Kidney capillary endothelial cell (primary cell): ENCODE measurements around the gene RPS17.
A peak's percentile ranks its signal among the peaks of the same experiment; 100 is the strongest.

Source experiments
- DNase-seq: peaks from one replicate; pipeline ENCODE4 v3.0.0-alpha.2; 2018; ENCODE audit warnings: low spot score

Gene RPS17

GRCh38 chr15:82540055-82540983 is at the start of gene RPS17:
TSS of gene RPS17 (minus strand) at chr15:82540457. CDS start at chr15:82540428, 29 bp downstream.
- DNase-seq: peak; percentile 89

GRCh38 chr15:82587805-82588204 is 47.5 kb upstream of the RPS17 start:
- DNase-seq: no peak

GRCh38 chr15:82585072-82585471 is 44.8 kb upstream of the RPS17 start:
- no peak for DNase-seq

GRCh38 chr15:82580713-82581112 is 40.5 kb upstream of the RPS17 start:
- DNase-seq: no peak

DNA sequence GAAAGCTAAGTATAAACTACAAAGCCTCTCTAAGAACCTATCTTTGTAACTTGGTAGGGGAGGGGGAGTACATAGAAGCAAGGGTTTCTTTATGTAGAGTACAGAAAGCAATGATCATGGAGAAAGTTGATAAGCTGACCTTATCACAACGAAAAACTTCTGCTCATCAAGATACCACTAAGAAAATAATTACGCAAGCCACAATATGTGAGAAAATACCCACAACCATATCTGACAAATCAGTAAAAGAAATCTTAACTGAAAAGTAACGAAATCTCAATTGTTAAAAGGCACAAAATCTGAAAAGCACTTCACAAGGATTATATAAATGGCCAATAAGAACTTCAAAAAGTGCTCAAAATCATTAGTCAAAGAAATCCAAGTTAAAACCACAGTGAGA is 35.1 kb upstream of the RPS17 start:
- no peak for DNase-seq

GRCh38 chr15:82572986-82573385 is 32.7 kb upstream of the RPS17 start:
- no peak for DNase-seq

DNA sequence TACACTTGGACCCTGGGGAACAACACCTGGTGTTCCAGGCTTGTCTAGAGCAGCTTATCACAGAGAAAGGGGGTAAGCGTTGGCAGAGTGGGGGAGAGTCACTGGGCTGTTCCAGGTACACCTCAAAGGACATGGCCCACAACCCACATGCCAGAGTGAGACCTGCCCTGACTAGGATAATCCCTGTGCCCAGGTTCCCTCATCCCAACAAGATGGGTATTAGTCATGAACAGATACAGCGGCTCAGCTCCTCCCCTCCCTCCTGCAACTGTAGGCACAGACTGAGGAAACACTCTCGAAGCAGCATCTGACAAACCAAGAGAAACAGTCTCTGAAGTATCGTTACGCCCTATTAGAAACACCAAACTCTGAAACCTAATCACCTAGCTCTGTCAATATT is 32.1 kb upstream of the RPS17 start:
- DNase-seq: no peak

DNA sequence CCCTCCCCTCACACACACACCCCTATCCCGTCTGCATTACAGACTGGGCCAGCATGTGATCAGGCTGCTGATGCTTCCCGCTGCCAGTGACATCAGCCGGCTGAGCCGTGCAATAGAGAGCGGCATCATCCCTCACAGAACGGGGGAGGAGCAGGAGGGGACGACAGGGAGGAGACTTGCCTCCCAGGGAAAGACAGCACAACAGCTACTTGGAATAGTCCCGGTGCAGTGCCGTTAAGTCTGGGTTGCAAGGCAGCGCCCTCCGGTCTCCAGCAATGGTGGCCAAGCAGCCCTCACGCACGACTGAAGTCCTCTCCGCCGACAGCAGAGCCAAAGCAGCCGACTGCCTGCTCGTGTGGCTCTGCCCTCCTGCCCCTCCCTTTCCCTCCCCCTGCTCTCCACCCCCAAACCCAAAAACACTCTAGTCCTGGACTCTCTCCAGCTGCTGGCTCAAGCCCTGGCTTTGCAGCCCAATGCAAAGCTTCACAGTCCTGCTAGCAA is 31.5 kb upstream of the RPS17 start:
- no peak for DNase-seq

GRCh38 chr15:82570721-82571508 is 30.7 kb upstream of the RPS17 start:
- no peak for DNase-seq

DNA sequence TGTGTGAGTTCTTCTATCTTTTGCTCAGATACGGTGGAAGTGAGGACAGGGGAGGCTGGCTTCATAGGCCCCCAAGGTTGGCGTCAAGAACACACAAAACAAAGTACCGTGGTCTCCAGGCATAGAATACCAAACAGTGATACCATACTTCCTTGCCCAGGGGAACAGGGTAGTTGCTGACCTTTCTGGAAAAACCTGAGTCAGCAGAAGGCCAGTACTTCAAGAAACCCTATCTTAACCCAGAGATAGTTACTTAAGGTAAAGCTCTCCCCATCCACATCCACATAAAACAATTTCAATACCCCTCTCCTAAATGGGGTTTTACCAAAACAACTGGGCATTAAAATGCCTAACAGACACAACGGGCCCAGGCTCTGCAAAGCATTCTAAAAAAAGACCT is 29.6 kb upstream of the RPS17 start:
- no peak for DNase-seq

DNA sequence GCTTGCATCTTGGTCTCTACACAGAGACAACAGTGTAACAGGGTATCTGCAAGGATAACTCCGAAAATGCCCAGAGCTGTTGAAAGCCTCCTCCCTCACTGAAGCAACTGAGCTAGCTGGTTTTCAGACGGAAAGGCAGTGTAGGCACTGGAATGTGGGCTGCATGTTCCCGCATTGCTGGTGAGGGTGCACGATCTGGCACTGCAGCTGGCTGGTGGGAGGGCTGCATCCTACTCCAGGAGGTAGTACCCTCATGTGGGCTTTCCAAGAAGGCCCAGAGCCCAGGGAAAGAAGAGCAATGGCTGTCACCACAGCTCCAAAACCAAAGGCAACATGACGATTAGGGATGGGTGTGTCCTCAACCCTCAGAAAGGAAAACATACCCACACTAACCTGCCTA is 28.7 kb upstream of the RPS17 start:
- DNase-seq: no peak

- no peak for DNase-seq
These were observed 27.4 kb upstream of the RPS17 start for GRCh38 chr15:82567661-82568060.

DNA sequence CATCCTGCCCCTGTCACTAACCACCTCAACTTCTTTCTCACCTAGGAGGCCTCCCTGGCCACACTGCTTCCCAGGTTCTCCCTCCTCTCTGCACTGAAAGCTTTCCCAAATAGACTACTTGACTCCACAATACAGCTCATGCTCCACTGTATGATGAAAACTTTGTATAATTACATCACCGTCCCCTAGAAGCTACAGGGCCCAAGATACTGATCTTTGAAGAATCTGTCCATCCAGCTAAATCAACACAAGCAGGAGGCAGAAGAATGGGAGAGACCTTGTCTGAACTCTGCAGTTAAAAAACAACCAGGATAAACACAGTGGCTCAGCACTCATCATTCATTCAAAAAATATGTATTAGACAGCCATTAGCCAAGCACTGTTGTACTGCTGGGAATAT is 26.4 kb upstream of the RPS17 start:
- DNase-seq: no peak

- DNase-seq: no peak
These were observed 18.2 kb upstream of the RPS17 start for GRCh38 chr15:82558502-82558901.

- DNase-seq: no peak
These were observed 16.2 kb upstream of the RPS17 start for GRCh38 chr15:82556315-82557035.

GRCh38 chr15:82554849-82555248 is 14.6 kb upstream of the RPS17 start:
- no peak for DNase-seq

DNA sequence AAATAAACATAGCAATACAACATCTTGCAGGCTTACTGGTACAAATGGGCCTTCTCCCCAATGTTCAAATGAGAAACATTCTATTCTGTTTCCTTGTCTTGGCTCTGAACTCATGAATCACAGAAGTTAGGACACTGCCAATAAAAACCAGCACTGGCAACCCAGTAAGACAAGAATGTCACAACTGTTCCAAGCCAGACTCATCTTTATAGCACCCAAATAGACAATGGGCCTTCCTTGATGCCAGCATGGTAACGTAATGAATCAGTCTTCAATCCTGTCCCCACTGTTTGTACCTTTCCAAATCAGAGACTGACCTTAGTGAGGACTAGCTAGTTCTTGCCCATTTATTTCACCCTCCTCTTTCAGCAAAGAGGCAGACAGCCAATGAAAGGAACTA is 14.1 kb upstream of the RPS17 start:
- DNase-seq: no peak

DNA sequence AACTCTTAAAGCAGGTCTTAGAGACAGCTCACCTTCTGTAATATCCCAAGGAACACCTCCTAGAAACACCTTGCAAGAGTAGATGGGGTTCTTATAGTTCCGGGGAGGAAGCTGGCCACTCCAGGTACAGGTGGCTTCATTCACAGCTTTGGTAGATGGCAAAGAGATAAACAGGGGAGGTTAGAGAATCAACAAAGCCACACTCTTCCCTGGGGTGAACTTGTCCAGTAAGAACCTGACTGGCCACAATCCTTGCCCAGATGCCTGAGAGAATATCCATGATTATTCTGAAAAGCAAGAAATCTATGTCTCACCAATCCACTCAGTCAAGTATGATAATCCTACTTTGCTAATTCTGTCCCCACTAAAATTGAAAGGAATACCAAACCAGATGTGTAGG is 13.6 kb upstream of the RPS17 start:
- no peak for DNase-seq

GRCh38 chr15:82552861-82553260 is 12.6 kb upstream of the RPS17 start:
- DNase-seq: no peak

DNA sequence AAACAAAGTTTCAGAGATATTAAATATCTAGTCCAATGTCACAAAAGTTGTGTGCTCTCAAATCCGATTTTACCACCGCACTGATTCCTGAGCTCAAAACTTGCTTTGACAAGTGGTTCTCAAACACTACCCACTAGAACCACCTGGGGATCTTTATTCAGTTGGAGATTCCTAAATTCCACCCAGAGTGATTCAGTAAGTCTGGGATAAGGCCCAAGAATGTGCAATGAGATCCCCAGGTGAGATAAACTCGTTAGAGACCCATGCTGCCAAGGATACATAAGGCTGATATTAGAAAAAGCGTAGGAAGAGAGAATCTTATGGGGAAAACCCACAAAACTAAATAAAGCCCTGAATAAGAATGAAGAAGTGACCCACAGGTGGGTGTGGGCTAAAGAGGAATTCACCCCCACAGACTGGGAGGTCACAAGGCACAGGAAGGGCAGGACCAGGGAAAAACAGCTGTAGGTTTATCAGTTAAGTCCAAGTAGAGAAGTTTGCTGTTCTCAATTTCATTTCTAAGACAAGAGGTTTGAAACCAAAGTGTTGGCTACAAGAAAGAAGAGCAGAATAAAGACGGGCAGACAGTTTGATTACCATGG is 11.5 kb upstream of the RPS17 start:
- DNase-seq: no peak

GRCh38 chr15:82549199-82549665 is 9.0 kb upstream of the RPS17 start:
- no peak for DNase-seq

DNA sequence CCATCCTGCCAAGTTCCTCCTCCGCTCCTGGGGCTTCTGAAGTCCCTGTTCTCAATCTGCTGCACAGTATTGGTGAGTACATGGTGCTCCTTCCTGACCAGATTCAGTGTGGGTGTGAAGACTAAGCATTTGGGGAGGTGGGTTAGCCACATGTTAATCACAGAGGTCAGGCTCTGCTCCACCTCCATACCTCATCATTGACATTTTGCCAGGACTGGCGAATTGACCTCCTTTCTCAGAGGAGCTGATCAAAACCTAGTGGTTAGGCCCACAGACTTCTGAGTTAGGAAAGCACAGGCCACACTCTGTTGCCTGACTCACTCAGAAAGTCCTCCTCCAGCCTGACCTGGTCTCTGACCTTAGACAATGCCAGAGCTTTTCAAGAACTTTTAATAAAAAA is 8.4 kb upstream of the RPS17 start:
- DNase-seq: no peak
